ENCODE data around the gene GUCA1A.
A peak's percentile ranks its signal among the peaks of the same experiment; 100 is the strongest.
"Not testable (repeated sequence)": the region's sequence is repeated elsewhere in the genome, so short reads cannot be mapped to it uniquely, and the experiment has no call there.

Gene GUCA1A

DNA sequence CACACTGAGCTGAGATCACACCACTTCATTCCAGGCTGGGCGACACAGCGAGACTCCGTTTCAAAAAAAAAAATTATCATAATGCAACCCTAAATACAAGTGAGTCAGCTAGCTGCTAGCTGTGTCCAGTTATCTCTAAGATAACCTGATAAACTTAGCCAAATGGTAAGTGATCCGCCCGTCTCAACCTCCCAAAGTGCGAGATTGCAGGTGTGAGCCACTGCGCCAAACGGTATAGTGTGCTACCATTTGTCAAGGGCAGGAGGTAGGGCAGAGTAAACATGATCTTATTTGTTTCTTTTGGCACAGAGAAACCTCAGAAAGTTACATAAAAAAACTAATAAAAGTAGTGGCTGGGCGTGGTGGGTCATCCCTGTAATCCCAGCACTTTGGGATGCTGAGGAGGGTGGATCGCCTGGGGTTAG is 26.0 kb upstream of the GUCA1A start:
- DNase-seq: no peak

DNA sequence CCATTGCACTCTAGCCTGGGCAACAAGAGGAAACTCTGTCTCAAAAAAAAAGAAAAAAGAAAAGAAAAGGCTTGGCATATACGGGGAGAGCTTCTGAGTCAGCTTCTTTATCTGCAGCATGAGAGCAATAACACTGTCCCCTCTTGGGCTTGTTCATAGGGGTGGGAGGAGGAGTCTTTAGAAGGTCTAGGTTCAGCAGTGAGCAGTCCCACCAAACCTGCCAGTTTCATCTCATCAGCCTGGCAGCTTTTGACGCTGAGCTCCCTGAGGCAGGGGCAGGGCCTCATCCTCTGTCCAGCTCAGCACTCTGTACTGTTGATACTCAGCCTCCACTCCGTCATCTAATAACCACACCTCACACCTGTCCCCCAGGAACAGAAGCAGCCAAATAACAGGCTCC is 25.1 kb upstream of the GUCA1A start:
- no peak for DNase-seq

GRCh38 chr6:42150254-42150653 is 22.9 kb upstream of the GUCA1A start:
- no peak for DNase-seq

- no peak for DNase-seq
Measured at GRCh38 chr6:42152024-42152423, 21.1 kb upstream of the GUCA1A start.

DNA sequence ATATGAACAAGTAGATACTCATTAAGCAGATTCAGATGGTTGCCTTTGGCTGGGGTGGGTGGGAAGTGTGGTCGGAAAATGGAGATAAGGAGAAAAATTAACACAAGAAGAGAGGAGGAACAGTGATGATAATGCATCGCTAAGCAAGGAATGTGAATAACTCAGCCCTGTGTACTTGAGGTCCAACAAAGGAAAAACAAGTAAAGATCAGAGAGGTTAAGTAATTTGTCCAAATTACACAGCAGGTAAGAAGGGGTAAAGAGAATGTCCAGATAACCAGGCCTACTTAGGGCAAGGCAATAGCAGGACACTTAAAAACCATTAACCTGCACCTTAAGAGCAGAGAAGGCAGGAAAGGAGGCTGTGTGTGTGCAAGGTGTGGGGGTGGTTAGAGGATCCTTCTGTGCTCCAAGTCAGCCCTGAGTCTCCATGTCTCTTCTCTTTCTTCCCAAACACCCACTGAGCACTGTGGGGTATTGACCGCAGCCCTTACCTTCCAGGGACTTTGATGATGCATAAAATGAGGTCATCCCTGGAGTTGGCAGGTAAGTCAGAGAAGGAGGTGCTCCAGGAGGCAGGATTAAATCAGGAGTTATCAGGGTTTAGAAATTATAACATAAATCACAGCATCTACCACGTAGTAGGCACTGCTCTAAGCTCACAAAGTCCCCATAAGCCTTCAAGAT is 20.5 kb upstream of the GUCA1A start:
- DNase-seq: not testable (repeated sequence)

DNA sequence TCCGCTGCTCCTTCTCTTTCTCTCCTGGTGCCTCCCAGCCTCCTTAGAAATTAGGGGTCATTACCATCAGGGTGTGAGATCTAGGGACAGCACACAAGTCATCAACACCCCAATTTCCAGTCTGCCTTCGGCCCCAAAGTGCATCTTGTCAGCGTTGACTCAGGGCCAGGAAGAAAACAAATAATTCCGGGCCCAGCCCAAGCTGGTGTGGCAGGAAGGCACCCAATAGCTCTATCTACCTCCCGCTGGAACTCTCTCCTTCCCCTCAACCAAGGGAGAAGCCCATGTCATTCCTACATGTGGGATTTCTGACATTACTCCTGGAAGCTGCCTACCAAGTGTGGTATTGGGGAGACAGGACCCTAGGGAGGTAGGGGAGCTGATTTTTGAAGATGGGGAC is 19.2 kb upstream of the GUCA1A start:
- no peak for DNase-seq

DNA sequence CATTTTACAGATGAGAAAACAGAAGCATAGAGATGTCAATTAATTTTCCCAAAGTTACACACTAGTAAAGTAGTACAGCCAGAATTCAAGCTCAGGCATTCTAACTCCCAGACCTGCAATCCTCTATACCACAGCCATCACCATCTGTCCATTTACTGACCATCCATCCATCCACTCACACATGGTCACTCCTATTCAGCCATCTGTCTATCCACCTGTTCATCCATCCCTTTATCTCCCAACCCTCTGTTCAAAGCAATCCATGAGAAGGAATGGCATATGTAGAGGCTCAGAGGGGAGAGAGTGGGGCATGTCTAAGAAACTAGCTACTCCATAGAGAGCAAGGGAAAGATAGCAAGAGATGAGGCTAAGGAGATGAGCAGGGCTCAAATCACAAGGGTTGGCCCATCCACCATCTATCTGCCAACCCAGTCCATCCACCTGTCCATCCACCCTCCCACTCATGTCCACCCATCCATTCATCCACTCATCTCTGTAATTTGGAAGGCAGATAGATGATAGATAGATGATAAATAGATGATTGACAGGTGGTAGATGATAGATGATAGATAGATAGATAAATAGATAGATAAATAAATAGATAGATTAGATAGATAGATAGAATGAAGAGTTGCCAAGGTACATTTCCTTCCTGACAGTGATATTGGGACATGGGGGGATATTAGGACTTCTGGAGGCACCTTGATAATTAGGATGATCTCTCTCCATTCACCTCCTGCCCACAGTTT is 18.5 kb upstream of the GUCA1A start:
- no peak for DNase-seq

- DNase-seq: no peak
Measured at GRCh38 chr6:42155293-42155692, 17.9 kb upstream of the GUCA1A start.

DNA sequence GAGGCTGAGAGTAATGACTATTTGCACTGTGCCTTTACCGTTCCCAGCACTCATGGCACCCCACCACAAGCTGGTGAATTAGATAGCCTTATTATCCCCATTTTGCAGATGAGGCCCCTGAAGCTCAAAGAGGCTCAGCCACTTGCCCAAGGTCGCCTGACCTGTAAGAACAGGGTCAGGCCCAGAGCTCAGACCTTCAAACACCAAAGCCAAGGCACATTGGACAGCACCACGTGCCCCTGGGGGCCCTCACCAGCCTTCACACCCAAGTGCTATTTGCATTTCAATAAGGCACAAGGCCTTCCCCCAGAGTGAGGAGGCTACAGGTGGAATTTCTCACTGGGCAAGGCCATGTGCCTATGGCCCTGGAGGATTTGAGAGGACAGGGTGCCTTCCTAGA is 16.5 kb upstream of the GUCA1A start:
- DNase-seq: no peak

DNA sequence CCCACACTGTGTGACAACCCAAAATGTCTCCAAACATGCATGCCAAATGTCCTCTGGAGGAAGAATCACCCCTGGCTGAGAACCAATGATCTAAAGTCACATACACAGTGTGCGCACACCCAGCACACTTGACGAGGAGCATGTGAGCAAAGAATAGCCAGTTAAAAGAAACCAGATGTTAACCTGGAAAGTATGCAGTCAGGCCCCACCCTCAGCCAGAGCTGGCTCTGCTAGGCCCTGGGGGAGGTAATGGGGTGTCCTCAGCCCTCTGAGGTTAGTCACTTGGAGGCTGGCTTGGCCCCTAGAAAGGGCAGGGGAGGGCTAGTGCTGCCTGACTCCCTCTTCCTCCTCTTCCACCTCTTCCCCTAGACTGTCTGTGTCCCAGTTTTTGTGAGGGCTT is 15.2 kb upstream of the GUCA1A start:
- no peak for DNase-seq

DNA sequence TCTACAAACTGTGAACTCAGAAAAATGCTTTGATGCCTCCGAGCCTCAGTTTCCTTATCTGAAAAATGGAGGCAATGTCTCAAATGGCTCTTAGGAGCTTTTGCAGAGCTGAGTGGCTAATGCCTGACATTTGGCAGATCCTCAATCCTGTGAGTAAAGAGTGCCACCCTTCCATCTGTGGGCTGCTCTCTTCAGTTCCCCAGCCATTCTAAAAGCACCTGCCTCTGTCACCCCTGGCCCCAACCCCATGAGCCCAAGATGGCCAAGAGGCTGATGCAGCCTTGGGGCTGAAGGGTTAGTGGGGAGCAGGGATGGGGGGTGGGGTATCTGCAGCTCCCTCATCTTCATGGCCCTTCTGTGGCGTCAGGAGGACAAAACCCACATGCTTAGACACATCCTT is 14.5 kb upstream of the GUCA1A start:
- DNase-seq: no peak

GRCh38 chr6:42159431-42160024 is 13.6 kb upstream of the GUCA1A start:
- no peak for DNase-seq

DNA sequence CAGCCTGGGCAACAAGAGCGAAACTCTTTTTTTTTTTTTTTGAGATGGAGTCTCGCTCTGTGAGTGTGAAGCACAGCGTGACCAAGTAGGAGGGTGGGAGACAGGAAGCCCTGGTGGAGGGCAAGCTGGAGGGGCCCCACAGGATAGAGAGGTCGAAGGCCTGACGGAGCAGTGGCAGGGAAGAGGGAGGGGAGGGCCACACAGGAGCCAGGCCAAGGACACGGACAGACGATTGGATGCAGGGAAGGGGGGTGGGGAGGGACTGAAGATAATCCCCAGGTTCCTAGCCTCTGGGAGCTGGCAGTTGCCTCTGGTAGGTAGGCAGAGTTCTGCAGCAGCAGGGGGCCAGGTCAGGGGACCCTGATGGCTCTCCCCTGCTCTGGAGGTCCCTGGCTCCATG is 10.8 kb upstream of the GUCA1A start:
- no peak for DNase-seq

- DNase-seq: no peak
Measured at GRCh38 chr6:42162812-42163211, 10.4 kb upstream of the GUCA1A start.

GRCh38 chr6:42163981-42164380 is 9.2 kb upstream of the GUCA1A start:
- no peak for DNase-seq

- DNase-seq: no peak
Measured at GRCh38 chr6:42165016-42165415, 8.1 kb upstream of the GUCA1A start.

- DNase-seq: peak; percentile 83
Measured at GRCh38 chr6:42166444-42167141, 6.6 kb upstream of the GUCA1A start.

- no peak for DNase-seq
Measured at GRCh38 chr6:42168650-42169049, 4.5 kb upstream of the GUCA1A start.

- DNase-seq: not testable (repeated sequence)
Measured at GRCh38 chr6:42169780-42170179, 3.4 kb upstream of the GUCA1A start.

DNA sequence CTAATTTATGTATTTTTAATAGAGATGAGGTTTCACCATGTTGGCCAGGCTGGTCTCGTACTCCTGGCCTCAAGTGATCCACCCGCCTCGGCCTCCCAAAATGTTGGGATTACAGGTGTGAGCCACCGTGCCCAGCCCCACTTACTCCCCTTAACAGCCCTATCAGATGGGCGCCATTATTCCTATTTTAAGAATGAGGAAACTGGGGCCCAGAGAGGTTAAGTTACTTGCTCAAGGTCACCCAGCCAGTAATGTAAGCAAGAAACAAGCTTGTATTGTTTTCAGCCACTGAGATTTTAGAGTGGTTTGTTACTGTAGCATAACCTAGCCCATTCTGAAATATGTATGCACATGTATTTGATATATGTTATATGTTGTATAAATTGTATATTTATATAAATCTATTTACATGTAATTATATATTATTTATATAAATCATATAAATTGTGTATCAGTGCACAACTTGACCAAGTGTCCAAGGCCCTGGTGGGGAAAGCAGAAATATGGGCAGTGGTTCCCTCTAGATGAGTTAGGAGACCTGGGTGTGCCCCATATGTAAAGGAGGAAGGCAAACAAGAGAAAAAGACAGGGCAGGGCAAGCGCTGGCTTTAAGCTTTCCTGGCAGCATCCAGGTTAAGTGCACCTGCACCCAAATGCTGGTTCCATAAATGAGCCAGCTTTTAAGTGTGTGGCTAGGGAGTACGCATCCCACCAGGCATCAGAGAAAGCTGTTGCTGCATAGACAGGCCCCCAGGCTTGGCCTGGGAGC is 1.2 kb upstream of the GUCA1A start:
- DNase-seq: no peak

- no peak for DNase-seq
Measured at GRCh38 chr6:42175860-42176259, 2.7 kb downstream of the GUCA1A start.

DNA sequence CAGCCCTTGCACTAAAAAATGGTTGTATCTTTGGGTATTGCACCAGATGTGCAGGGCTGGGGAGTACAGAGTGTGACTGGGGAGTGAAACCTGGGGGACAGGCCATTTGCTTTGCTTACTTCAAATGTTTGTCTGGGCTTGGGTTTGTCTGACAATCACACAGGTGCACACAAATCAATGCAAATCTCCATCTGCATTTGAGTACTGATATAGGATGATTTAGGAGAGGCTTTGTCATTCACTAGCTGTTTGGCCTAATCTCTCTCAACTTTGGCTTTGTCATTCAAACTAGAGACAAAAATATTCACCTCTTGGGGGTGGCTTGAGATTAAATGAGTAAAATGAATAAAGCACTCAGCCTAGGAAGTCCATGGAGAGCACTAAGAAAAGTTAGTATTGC is 3.8 kb downstream of the GUCA1A start:
- DNase-seq: no peak
